HG02981 (cell line): Measurements from ENCODE around the gene PSMC5.
"Not testable (repeated sequence)": the region's sequence is repeated elsewhere in the genome, so short reads cannot be mapped to it uniquely, and the experiment has no call there.

Source experiments
- ATAC-seq: cut with Tn5 transposase; IDR thresholded peaks from one replicate; pipeline ENCODE4 v1.9.1; 2021; ENCODE audit warnings: mild to moderate bottlenecking, moderate library complexity; ENCODE audit not compliant: unreplicated experiment

PSMC5 gene

DNA sequence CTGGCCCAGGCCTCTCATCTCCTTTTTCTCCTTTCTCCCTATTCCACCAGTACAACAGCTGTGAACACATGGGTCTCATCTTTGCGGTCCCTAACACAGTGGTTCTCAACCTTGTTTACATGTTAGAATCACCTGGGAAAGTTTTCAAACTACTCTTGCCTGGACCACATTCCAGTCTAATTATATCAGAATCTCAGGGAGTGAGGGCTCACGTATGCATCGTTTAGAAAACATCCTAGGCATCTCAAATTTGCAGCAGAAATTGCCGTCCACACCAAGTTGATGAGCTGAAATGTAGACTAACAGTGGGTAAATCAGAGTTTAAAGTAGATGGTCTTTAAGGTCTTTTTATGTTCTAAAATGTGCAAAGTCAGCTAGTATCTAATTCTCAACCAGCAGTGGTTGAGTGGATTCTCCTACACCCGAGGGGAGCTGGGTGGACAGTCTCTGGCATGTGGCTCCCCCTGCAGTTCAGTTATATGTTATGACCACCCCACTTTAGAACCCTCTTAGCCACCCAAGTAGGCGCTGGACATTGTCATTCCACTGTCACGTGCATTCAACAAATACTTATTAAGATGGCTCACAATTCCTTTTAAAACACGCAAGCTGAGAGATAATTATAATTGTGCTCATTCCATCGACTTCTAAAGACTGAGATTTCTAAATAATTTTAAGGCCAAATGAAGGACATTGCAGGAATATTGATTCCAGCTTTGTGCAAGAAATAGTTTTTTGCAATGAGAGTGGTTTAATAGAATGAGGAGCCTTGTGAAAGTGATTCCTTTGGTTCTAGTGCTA, 42.5 kb downstream of the PSMC5 start:
- ATAC-seq, result not testable (repeated sequence)

DNA sequence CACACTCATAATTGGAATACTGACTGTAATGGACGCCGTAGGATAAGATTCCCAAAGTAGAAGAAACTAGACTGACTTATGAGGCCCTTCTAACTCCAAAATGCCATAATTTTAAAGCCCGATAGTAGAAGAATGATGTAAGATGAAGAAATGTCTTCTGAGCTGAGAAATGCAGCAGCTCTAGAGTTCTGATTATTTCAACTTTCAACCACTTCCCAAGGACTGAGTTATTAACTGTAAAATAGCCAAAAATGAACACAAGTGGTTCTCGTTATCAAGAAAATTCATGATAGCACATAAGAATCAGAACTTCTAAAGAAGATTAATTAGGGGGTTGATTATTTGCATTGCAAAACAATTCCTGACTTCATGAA, 43.0 kb downstream of the PSMC5 start:
- not testable (repeated sequence) for ATAC-seq

DNA sequence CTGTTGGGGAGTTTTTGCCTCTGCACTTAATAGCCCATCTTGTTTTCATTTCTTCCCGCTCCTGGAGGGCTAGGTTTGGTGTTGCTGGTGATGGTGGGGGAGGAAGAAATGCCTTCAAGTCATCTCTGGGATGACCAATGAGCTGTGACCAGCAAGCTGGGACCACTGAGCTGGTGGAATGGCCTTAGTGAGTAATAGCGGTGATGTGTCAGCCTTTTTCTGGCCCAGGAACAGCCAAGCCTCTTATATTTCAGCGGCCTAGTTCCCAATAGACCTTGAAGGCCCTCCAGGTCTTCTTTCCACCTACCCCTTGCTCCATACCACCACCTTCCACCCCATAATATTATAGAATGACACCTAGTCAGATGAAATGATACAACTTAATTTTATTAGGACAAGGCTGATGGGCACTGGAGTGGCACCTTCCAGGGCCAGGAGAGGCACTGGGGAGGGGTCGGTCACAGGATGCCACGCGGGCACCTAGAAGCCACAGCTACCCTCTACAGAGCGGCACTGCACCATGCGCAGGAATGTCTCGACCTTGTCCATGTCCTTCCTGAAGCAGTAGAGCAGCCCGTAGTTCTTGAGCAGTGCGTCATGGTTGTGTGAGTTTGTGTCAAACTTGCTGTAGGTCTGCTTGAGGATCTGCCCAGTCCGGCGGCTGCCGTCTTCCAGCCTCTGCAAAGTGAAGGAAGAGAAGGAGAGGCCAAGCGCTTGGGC, 44.6 kb downstream of the PSMC5 start:
- ATAC-seq, result not testable (repeated sequence)

DNA sequence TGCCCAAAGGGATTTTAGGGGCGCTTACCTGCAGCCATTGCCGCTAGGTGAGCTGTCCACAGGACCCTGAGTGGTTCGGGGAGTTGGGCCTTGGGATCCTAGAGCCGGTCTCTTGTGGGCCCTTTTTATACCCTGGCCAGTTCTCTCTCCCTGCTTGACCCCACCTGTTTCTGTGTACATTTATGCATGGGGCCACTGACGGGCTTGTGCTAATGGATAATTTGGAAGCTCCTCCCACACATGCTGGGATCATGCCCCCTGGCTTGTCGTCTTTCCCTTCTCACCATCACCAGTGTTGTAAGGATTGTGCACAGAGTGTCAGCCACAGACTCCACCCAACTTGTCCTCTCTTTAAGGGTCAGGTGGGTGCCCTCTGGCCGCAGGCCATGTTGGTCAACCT, 46.3 kb downstream of the PSMC5 start, which contains the start of gene CSH2:
Gene CSH2, minus strand, starts transcription at position 101 of the 400 bp plus-strand sequence. Its CDS starts 63 bp downstream, at position 38.
- not testable (repeated sequence) for ATAC-seq

DNA sequence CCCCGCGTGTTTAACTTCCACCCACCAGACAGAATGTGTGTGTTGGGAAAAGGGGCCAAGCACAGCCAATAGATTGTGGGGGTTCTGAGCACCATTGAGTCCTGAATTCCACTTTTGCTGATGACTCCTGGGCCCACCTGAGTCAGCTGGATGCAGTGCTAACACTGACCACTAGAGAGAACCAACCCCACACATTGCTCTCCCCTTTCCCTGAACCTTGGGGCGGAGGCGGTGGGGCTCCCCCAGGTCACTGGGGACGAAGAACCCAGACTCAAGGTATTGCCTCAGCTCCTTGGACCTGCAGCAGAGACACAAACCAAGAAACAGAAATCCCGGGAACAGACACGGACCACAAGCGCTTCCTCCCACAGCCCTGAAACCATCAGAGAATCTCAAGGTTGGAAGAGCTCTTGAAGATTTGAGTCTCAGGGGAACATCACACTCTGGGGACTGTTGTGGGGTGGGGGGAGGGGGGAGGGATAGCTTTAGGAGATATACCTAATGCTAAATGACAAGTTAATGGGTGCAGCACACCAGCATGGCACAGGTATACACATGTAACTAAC, 46.9 kb downstream of the PSMC5 start:
- not testable (repeated sequence) for ATAC-seq

- ATAC-seq, result not testable (repeated sequence)
Observed at GRCh38 chr17:63874693-63875092, 47.5 kb downstream of the PSMC5 start.

DNA sequence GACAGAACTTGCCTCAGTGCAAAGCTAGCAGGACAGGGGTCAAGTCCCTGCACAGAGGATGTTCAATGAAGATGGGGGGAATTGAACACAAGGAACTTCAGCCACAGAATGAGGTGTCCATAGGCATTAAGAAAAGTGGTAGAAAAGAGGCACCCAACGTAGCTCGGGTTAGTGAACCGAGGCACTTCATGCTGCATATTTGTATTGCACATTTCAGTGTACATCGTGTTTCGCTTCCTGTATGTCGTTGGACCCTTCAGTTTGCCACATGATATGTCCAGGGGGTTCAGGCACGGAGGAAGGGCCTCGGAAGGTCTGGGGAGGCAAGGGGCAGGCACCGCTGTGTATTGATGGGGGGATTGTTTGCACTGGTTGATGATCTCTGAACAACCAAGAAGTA, 51.2 kb downstream of the PSMC5 start:
- not testable (repeated sequence) for ATAC-seq

GRCh38 chr17:63880706-63881105, 53.5 kb downstream of the PSMC5 start:
- no peak for ATAC-seq

GRCh38 chr17:63881337-63881736, 54.1 kb downstream of the PSMC5 start:
- not testable (repeated sequence) for ATAC-seq
